HFF-Myc (cell line): ENCODE measurements around the gene SYT17.

Experiments used
- DNase-seq: peaks from one replicate; pipeline ENCODE4 v3.0.0-alpha.2; 2011; ENCODE audit warnings: low read depth; ENCODE audit errors: extremely low read depth
- H3K4me3 ChIP-seq: replicated peaks from 2 replicates; pipeline ENCODE4 v1.5.1; 2011; ENCODE audit warnings: low read depth, mild to moderate bottlenecking, control low read depth, low read length
- TF ChIP-seq, protein P1 (sequence below): IDR thresholded peaks from 2 replicates; pipeline ENCODE4 v1.5.1; 2012; ENCODE audit warnings: mild to moderate bottlenecking, low read depth, low read length, control low read depth; ENCODE audit errors: missing control alignments

The SYT17 gene

DNA sequence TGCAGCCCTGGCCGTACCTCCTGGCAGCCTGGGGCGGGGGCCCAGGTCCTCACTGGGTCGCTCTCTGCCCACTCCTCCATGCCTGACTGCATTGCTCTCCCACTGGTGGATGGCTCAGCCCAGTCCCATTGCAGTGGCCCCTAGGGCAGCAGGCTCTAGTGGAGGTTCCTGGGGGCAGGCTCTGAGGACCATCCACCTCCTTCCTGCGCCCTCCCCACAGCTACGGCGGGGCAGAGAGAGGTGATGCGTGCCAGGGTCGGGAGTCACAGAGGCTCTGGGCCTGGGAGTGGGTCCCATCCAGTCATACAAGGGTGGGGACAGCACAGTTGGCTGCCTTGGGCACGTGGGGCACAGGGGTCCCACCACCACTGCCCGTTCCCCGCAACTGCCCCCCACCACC is 73.5 kb downstream of the SYT17 start:
- no peak for DNase-seq
- H3K4me3 ChIP-seq: no peak overlapping the region
- TF ChIP-seq, protein P1, sequence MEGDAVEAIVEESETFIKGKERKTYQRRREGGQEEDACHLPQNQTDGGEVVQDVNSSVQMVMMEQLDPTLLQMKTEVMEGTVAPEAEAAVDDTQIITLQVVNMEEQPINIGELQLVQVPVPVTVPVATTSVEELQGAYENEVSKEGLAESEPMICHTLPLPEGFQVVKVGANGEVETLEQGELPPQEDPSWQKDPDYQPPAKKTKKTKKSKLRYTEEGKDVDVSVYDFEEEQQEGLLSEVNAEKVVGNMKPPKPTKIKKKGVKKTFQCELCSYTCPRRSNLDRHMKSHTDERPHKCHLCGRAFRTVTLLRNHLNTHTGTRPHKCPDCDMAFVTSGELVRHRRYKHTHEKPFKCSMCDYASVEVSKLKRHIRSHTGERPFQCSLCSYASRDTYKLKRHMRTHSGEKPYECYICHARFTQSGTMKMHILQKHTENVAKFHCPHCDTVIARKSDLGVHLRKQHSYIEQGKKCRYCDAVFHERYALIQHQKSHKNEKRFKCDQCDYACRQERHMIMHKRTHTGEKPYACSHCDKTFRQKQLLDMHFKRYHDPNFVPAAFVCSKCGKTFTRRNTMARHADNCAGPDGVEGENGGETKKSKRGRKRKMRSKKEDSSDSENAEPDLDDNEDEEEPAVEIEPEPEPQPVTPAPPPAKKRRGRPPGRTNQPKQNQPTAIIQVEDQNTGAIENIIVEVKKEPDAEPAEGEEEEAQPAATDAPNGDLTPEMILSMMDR: no peak

DNA sequence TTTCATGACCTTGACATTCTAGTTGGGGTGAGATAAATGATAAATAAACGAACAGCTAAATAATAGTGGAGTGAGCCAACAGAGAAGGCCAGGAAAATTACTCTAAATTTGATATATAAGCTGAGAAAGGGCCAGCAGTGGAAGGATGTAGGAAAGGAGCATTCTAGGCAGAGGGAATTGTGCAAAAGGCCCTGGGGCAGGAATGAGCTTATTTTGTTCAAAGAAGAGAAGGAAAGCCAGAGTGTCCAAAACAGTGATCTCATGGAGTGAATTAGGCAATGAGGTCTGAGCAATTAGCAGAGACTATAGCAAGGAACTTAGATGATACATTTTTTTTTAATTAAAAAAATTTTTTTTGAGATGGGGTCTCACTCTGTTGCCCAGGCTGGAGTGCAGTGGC is 74.1 kb downstream of the SYT17 start:
- no peak overlapping the region for H3K4me3 ChIP-seq
- no peak for DNase-seq
- TF ChIP-seq, protein P1: no peak

DNA sequence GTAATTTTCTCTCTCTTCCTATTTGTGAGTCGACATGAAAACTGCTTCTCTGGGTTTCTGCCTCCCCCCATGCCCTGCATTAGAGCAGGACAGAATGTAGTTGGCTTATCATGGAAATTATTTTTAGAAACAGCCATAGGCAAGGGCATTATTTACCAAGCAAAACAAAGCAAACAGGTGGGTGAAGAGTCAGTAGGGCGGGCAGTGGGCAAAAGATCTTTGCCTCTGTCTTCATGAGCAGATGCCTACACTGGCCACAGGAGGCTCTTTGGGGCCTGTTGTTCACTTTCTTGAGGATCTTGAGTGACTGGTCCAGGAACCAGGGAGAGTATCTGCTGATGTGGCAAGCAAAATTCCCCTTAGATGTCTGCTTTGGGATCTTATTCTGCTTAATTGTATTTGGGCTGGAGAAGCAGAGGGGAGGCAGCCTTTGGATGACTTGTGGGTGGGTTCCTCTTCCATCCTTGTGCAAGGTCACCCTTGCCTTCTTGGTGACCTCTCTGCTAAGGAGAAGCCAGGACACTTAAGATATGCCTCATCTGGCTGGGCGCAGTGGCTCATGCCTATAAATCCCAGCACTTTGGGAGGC is 75.0 kb downstream of the SYT17 start:
- H3K4me3 ChIP-seq: no peak overlapping the region
- no peak for DNase-seq
- TF ChIP-seq, protein P1: no peak

DNA sequence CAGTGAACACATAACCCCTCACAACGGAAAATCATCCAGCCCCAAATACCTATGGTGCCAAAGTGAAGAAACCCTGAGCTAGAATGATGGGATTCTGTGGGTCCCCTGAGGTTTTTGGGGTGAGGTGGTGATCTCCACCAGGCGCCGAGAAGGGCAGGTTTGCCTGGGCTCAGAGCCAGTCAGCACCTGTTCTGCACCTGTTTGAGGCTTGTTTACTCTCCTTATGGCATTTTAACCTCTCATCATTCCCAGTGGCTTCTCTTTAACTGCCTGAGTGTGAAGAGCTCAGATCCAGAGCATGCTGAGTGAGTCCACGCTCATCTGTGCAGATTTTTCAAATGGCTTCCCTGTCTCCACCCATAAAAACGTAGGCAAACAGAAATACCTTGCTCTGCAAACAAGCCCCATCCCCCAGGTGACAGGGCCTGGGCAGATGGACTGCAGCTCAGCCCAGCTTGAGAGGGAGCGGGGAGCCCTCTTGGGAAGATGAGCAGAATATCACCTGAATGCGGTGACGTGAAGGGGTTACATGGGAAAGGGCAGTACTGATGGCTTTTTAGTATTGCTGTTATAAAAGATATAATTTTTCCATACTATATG is 77.4 kb downstream of the SYT17 start:
- TF ChIP-seq, protein P1: no peak
- H3K4me3 ChIP-seq: no peak overlapping the region
- DNase-seq: no peak

DNA sequence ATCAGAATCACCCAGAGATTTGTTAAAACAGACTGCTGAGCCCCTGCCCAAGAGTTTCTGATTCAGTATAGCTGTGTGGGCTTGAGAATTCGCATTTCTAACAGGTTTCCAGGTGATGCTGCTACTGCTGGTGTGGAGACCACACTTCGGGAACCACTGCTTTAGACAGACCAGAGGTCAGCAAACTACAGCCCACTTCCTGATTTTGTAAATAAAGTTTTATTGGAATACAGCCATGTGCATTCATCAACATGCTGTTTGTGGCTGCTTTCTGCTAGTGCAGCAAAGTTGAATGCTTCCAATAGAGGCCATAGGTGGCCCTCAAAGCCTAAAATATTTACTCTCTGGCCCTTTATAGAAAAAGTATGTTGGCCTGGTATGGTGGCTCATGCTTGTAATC is 84.9 kb downstream of the SYT17 start:
- DNase-seq: no peak
- TF ChIP-seq, protein P1: no peak
- no peak overlapping the region for H3K4me3 ChIP-seq

DNA sequence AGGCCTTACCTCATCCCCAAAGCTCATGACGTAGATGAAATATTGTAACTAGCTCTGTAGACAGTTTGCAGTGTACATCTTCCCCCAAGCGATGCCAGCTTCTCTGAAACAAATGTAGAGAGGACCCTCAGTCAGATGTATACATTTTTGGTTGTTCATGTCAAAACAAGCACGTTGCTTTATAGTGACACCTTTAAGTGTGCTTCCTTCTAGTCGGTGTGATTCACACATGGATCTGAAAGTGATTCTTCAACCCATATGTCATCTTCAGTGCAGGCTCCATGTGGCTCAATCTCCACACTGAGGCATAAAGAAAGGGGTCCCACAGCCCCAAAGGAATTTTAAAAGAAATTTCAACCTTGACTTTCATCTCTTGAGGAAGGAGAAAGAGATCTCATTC is 86.6 kb downstream of the SYT17 start:
- TF ChIP-seq, protein P1: no peak
- DNase-seq: no peak
- no peak overlapping the region for H3K4me3 ChIP-seq

DNA sequence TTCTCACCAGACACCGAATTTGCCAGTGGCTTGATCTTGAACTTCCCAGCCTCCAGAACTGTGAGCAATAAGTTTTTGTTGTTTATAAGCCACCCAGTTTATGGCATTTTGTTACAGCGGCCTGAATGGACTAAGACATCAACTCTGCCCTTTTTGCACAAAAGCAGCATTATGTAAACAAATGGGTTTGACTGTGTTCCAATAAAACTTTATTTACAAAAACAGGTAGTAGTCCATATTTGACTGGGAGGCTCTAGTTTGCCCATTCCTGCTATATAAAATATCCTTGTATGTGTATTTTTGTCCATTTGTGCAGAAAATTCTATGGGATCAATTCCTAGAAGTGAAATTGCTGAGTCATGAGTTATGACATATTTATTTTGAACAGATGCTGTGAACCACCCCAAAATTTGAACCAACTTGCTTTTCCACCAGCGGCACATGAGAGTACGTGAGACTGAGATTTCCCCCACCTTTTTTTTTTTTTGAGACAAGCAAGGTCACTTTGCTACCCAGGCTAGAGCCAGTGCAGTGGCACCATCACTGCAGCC is 96.2 kb downstream of the SYT17 start:
- TF ChIP-seq, protein P1: no peak
- no peak overlapping the region for H3K4me3 ChIP-seq
- no peak for DNase-seq
